ENCODE measurements around the gene CCR5AS.

DNA sequence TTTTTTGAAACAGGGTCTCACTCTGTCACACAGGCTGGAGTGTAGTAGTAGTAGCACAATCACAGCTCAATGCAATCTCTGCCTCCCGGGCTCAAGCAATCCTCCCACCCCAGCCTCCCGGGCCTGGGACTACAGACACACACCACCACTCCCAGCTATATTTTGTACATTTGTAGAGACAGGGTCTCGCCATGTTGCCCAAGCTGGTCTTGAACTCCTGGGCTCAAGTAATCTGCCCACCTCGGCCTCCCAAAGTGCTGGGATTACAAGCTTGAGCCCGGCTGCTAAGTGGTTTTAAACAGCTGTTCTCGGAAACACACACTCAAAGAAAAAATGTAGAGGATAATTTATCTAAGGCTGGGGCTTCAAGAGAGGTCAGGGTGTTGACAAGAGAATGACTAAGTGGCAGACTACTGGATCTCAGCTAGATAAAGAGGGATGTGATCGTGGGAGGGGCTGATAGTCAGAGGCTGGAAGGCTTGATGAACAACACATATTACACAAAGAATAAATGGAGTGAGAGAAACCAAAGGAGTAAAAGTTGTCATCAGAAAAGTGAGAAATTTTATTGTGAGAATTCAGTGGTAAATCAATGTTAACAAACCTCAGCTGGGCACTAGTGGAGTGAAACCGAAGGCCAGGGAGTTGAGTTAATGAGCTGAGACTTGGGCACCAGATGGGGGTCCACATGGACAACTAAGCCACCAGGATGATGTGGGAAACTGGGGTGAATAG lies 6.7 kb downstream of the CCR5AS start:
- TF ChIP-seq, protein P1, sequence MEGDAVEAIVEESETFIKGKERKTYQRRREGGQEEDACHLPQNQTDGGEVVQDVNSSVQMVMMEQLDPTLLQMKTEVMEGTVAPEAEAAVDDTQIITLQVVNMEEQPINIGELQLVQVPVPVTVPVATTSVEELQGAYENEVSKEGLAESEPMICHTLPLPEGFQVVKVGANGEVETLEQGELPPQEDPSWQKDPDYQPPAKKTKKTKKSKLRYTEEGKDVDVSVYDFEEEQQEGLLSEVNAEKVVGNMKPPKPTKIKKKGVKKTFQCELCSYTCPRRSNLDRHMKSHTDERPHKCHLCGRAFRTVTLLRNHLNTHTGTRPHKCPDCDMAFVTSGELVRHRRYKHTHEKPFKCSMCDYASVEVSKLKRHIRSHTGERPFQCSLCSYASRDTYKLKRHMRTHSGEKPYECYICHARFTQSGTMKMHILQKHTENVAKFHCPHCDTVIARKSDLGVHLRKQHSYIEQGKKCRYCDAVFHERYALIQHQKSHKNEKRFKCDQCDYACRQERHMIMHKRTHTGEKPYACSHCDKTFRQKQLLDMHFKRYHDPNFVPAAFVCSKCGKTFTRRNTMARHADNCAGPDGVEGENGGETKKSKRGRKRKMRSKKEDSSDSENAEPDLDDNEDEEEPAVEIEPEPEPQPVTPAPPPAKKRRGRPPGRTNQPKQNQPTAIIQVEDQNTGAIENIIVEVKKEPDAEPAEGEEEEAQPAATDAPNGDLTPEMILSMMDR (IDR thresholded peaks at IDR 0.05; ENCODE audit: borderline replicate concordance, extremely low read depth, low read length, poor library complexity, severe bottlenecking): no peak
- no peak for TF ChIP-seq EZH2 (IDR thresholded peaks at IDR 0.05; ENCODE audit: borderline replicate concordance, low read depth, low read length, severe bottlenecking)
